ENCODE measurements around the gene RAB4A.

The RAB4A gene

DNA sequence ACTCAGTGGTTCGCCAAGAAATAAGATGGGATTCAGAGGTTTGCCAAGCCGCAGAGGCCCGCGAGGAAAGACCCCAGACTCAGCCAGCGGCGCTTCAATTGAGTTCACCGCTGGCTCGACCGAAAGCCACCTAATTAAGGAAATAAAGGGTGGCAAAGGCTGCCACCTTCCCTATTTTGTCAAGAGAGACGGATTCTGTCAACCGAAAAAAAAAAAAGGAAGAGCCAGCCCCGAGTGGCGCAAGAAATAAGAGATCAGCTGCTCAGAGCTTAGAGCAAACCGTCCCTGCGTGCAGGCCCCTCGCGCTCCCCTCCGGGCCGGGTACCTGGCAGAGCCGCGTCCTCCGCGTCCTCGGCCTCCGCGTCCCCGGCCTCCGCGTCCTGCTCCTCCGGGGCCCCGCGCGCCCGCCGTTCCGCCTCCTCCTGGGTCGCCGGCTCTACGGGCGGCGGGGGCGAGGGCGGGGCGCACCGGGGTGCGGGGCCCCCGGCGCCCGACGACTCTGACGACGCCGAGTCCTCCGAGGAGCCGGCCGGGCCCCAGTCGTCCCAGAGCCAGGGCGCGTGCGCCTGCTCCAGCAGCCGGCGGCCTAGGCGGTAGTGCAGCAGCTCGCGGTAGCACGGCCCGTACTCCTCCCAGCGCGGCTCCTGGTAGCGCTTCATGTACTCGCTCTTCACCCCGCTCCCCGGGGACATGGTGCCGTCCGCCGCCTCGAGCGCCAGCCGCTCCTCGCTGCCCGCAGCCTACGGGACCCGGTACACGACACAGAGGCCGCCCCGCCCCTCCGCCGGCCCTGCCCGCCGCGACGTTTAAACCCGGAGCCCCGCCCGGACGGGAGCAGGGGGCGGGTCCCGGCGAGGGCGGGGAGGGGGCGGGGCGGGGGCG is 71.1 kb downstream of the RAB4A start:
- DNase-seq = peak; percentile 55

GRCh38 chr1:229342656-229343569 is 72.0 kb downstream of the RAB4A start, which contains the start of gene CCSAP:
CCSAP (minus strand) TSS chr1:229343047; CDS start chr1:229342465, 582 bp downstream.
- DNase-seq = no peak

GRCh38 chr1:229344139-229344538 is 73.2 kb downstream of the RAB4A start:
- no peak for DNase-seq

DNA sequence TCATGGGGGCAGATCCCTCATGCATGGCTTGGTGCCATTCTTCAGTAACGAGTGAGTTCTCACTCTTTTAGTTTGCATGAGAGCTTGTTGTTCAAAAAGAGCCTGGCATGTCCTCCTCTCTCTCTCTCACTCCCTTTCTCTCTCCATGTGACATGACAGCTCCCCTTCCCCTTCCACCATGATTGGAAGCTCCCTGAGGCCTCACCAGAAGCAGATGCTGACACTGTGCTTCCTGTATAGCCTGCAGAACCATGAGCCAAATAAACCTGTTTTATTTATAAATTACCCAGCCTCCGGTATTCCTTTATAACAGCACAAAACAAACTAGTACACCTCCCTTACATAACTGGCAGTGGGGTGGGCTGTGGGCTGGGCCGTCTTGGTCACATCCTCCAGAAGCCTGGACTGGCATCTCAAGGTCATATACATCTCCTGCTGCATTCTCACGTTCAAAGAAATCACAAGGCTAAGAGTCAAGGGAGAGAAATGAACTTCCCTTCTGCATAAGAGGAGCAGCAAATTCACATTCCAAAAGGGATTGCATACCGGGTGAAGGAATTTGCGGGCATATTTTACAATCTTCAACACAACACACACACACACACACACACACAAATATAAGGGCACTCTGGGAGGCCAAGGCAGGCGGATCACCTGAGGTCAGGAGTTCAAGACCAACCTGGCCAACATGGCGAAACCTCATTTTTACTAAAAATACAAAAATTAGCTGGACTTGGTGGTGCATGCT is 74.2 kb downstream of the RAB4A start:
- DNase-seq = no peak

GRCh38 chr1:229347528-229347927 is 76.6 kb downstream of the RAB4A start:
- no peak for DNase-seq

DNA sequence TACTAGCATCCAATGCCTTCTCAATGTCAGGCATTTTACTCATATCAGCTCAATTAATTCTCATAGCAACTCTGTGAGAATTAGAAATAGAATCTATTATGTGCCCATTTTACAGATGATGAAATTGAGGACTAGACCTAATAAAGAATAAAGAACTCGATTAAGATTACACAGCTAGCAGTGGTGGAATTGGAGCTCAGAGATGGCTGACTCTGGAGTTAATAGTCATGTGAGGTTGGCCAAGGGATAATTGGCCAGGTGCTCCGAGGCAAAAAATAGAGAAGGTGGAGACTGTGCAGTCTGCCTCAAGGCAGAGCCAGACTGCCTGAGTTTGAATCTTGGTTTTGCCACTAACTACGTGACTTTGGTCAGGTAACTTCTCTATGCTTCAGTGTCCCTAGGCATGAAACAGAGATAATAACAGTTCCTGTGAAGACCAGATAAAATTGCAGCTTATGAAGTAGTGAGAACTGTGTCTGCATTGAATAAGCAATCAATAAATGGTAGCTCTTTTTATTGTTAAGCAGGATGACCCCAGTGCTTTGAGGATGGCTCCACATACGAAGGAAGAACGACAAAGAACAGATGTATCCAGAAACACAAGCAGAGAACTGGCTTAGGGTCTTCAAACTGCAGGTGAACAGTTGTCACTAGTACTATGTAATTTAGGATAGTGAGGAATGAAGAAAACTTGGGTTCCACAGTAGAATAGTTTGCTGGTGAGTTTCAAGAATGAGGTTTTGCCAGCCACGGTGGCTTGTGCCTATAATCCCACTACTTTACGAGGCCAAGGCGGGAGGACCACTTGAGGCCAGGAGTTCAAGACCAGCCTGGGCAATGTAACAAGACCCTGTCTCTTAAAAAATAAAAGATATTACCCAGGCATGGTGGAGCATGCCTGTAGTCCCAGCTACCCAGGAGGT is 78.8 kb downstream of the RAB4A start:
- DNase-seq = no peak

DNA sequence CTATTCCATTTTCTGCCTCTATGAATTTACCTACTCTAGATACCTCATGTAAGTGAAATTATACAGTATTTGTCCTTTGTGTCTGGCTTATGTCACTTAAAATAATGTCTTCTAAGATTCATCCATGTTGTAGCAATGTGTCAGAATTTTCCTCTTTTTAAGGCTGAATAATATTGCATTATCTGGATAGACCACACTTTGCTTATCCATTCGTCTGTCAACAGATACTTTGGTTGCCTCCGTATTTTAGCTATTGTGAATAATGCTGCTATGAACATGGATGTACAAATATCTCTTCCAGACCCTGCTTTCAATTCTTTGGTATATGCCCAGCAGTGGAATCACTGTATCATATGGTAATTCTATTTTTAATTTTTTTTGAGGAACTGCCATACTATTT is 82.1 kb downstream of the RAB4A start:
- DNase-seq = no peak

GRCh38 chr1:229354226-229354625 is 83.3 kb downstream of the RAB4A start:
- no peak for DNase-seq
